Right cardiac atrium (tissue), 5 donors: ENCODE results near the gene DOK3. TPM values are rescaled to one million over a fixed set of nuclear protein-coding genes. Genes with fewer than 3 reads are reported as not detected.
A peak's percentile ranks its signal among the peaks of the same experiment; 100 is the strongest.

ENCODE experiments used
- ATAC-seq, 2 donors: fragments of 200-7000 bp; cut with Tn5 transposase; one replicate each; pipeline versions ENCODE4 v1.8.0 to v1.9.1; 2020; ENCODE audit warnings: moderate library complexity in 2 of 2, mild to moderate bottlenecking in 1 of 2
- DNase-seq, 3 donors: peaks; one replicate each; pipeline ENCODE4 v3.0.0-alpha.2; 2020
- H3K27ac ChIP-seq: one replicate; pipeline ENCODE4 v1.5.1; 2013; ENCODE audit warnings: mild to moderate bottlenecking, low read length, control low read depth, moderate library complexity
- H3K27me3 ChIP-seq: one replicate; pipeline ENCODE4 v1.6.1; 2013; ENCODE audit not compliant: control insufficient read depth, insufficient read depth
- H3K4me1 ChIP-seq: one replicate; pipeline ENCODE4 v1.6.1; 2013; ENCODE audit warnings: low read length; ENCODE audit not compliant: control insufficient read depth, insufficient read depth
- H3K4me3 ChIP-seq: one replicate; pipeline ENCODE4 v1.5.1; 2013; ENCODE audit warnings: low read length, control low read depth
- H3K9me3 ChIP-seq: one replicate; pipeline ENCODE4 v1.6.1; 2013; ENCODE audit warnings: low read length; ENCODE audit not compliant: control insufficient read depth
- WGBS: extraction: QIAGEN DNeasy Blood & Tissue Kit; methylation state at CpG from one replicate; pipeline ENCODE4 v1.1.7; 2013; 5-methylcytosine and 5-hydroxymethylcytosine counted together
- intact Hi-C, 4 donors: fragments of 100-400 bp; cut with DNase I; formaldehyde crosslinking; loops; one replicate each; pipeline versions ENCODE4 v1.11.0 to v1.14.0; 2022 to 2023
- long read RNA-seq, 4 donors: library from polyadenylated mRNA; unstranded; transcript quantifications; one replicate each; pipeline ENCODE4 v2.0.0, GENCODE V29; 2020 to 2021
- polyA plus RNA-seq: library from polyadenylated mRNA; stranded (reverse); fragments of 200-250 nt; gene quantifications from one replicate; pipeline ENCODE4 v1.2.3, GENCODE V29; 2013
- total RNA-seq, 4 donors: library from RNA; stranded (reverse); fragmentation: NEBNext Ultra II Directional; extraction: Animal tissue kit (Norgen Biotek cat#: 25700); gene quantifications; one replicate each; pipeline ENCODE4 v1.2.1, GENCODE V29; 2021
- donor health status: healthy with polysubstance abuse.
- donor health status: DM: no; HTN: yes; CAD: no.
- donor health status: DM: no; HTN: no; CAD: no.
- donor health status: DM: no; HTN: yes; CAD: no; lungs with severe emphysema.
- donor health status: DM: yes; HTN: yes; CAD: no.

The DOK3 gene
- total RNA-seq: 1 to 10 TPM; 3.1 to 4.5 (median 3.9) TPM
- polyA plus RNA-seq: 1.4 TPM
- long read RNA-seq, donor 1, partial matches to known transcripts: 1 of 3 reads
- long read RNA-seq, donor 1, other reads (novel, unspliced or antisense): 1 of 3 reads
- long read RNA-seq, donor 2, partial matches to known transcripts: 1 of 3 reads
- long read RNA-seq, donor 2, other reads (novel, unspliced or antisense): 2 of 3 reads
- long read RNA-seq, donor 3, partial matches to known transcripts: 1 of 3 reads
- long read RNA-seq, donor 3, other reads (novel, unspliced or antisense): 2 of 3 reads
- long read RNA-seq, donor 4, partial matches to known transcripts: 5 of 6 reads
- long read RNA-seq, donor 4, other reads (novel, unspliced or antisense): 0 of 6 reads

- Histone ChIP-seq H3K4me3 (no peak within 1 kb of the TSS), H3K9me3 (no peaks in the 10 kb centered on the region), H3K27me3 (no peaks in the 10 kb centered on the region), H3K27ac (no peak within 1 kb of the TSS), H3K4me1 (no peaks in the 10 kb centered on the region)
- intact Hi-C loops: loop anchor here in 1 of 4 donors (10.0 kb wide), 1 partner anchor 195 kb away; the partner anchor contains the start of gene MXD3
- 28% methylated on average over 20 of the region's 20 CpGs for WGBS
- ATAC-seq (peak; percentile 26 to 34), DNase-seq (peak in 2 of 3 donors; percentile 77 to 84)
These were observed at the start of gene DOK3 for GRCh38 chr5:177509381-177509951. Gene DOK3 (minus strand): TSS chr5:177509826. CDS start chr5:177509540, 286 bp downstream.

GRCh38 chr5:177557796-177558195, 48.2 kb upstream of the DOK3 start:
- ATAC-seq: no peak
- H3K4me3 ChIP-seq: no peak overlapping the region
- no peak overlapping the region for H3K27ac ChIP-seq
- no peaks in the 10 kb centered on the region for H3K9me3 ChIP-seq
- intact Hi-C loops: no loop called here
- 82% methylated on average over 5 of the region's 5 CpGs for WGBS
- H3K4me1 ChIP-seq: peaks cover 4% of the 10 kb centered on the region
- no peak for DNase-seq
- no peaks in the 10 kb centered on the region for H3K27me3 ChIP-seq

GRCh38 chr5:177557041-177557647, 47.5 kb upstream of the DOK3 start:
- H3K4me3 ChIP-seq: no peak overlapping the region
- no peaks in the 10 kb centered on the region for H3K9me3 ChIP-seq
- H3K27me3 ChIP-seq: no peaks in the 10 kb centered on the region
- DNase-seq (no peak), ATAC-seq (no peak)
- intact Hi-C loops: no loop called here
- WGBS: 57% methylated on average over 4 of the region's 4 CpGs
- H3K4me1 ChIP-seq: peaks cover 3% of the 10 kb centered on the region
- no peak overlapping the region for H3K27ac ChIP-seq

- WGBS: 92% methylated on average over 5 of the region's 5 CpGs
- no peak for ATAC-seq
- H3K27ac ChIP-seq: no peak overlapping the region
- intact Hi-C loops: no loop called here
- peaks cover 3% of the 10 kb centered on the region for H3K4me1 ChIP-seq
- DNase-seq: no peak
- H3K4me3 ChIP-seq: no peak overlapping the region
- no peaks in the 10 kb centered on the region for H3K27me3 ChIP-seq
- H3K9me3 ChIP-seq: no peaks in the 10 kb centered on the region
These were observed 46.0 kb upstream of the DOK3 start for GRCh38 chr5:177555665-177556064.

- intact Hi-C loops: no loop called here
- Histone ChIP-seq H3K27me3 (no peaks in the 10 kb centered on the region), H3K27ac (no peak overlapping the region), H3K4me3 (no peak overlapping the region), H3K4me1 (peaks cover 3% of the 10 kb centered on the region), H3K9me3 (no peaks in the 10 kb centered on the region)
- WGBS: 76% methylated on average over 2 of the region's 2 CpGs
- no peak for ATAC-seq
- DNase-seq: no peak
These were observed 45.6 kb upstream of the DOK3 start for GRCh38 chr5:177555228-177555627.

- ATAC-seq (peak; percentile 95 to 97), DNase-seq (peak; percentile 94 to 97 (median 97))
- 9% methylated on average over 48 of the region's 49 CpGs for WGBS
- H3K9me3 ChIP-seq: no peaks in the 10 kb centered on the region
- no peaks in the 10 kb centered on the region for H3K27me3 ChIP-seq
- H3K4me1 ChIP-seq: peaks cover 3% of the 10 kb centered on the region
- intact Hi-C loops: no loop called here
- H3K27ac ChIP-seq: peak within 1 kb of the TSS; percentile 39
- peak within 1 kb of the TSS; percentile 93 for H3K4me3 ChIP-seq
These were observed 45.0 kb upstream of the DOK3 start, which contains the start of gene FAM193B for GRCh38 chr5:177554474-177555111. Gene FAM193B (minus strand): TSS chr5:177554563. CDS start chr5:177554458, 105 bp downstream.

GRCh38 chr5:177553671-177554429, 44.2 kb upstream of the DOK3 start:
- peak overlapping the region; percentile 26 for H3K27ac ChIP-seq
- peaks cover 3% of the 10 kb centered on the region for H3K4me1 ChIP-seq
- no peaks in the 10 kb centered on the region for H3K9me3 ChIP-seq
- H3K27me3 ChIP-seq: no peaks in the 10 kb centered on the region
- peak overlapping the region; percentile 93 for H3K4me3 ChIP-seq
- under 1% methylated on average over 72 of the region's 72 CpGs for WGBS
- intact Hi-C loops: no loop called here
- peak; percentile 53 to 56 for ATAC-seq
- peak; percentile 48 to 84 (median 79) for DNase-seq

GRCh38 chr5:177552839-177553455, 43.3 kb upstream of the DOK3 start:
- intact Hi-C loops: no loop called here
- H3K27ac ChIP-seq: no peak overlapping the region
- H3K27me3 ChIP-seq: no peaks in the 10 kb centered on the region
- 32% methylated on average over 16 of the region's 16 CpGs for WGBS
- peaks cover 6% of the 10 kb centered on the region for H3K4me1 ChIP-seq
- H3K9me3 ChIP-seq: no peaks in the 10 kb centered on the region
- DNase-seq (peak in 1 of 3 donors; percentile 60), ATAC-seq (peak; percentile 20 to 39)
- H3K4me3 ChIP-seq: peak overlapping the region; percentile 93

- Histone ChIP-seq H3K4me3 (no peak overlapping the region), H3K27me3 (no peaks in the 10 kb centered on the region), H3K27ac (no peak overlapping the region), H3K9me3 (no peaks in the 10 kb centered on the region), H3K4me1 (peaks cover 17% of the 10 kb centered on the region)
- ATAC-seq: no peak
- WGBS: 84% methylated on average over 1 of the region's 1 CpG
- DNase-seq: no peak
- intact Hi-C loops: no loop called here
These were observed 40.5 kb upstream of the DOK3 start for GRCh38 chr5:177550122-177550521.

GRCh38 chr5:177548495-177548894, 38.9 kb upstream of the DOK3 start:
- H3K9me3 ChIP-seq: no peaks in the 10 kb centered on the region
- peaks cover 23% of the 10 kb centered on the region for H3K4me1 ChIP-seq
- H3K27ac ChIP-seq: no peak overlapping the region
- no peaks in the 10 kb centered on the region for H3K27me3 ChIP-seq
- no peak overlapping the region for H3K4me3 ChIP-seq
- no peak for DNase-seq
- WGBS: 38% methylated on average over 1 of the region's 1 CpG
- ATAC-seq: no peak
- intact Hi-C loops: no loop called here
